Ectodermal cell (in vitro differentiated cells): ENCODE results near the gene GABRG3.
"Not testable (repeated sequence)": the region's sequence is repeated elsewhere in the genome, so short reads cannot be mapped to it uniquely, and the experiment has no call there.

ENCODE experiments used
- H3K27ac ChIP-seq: 2 replicates; pipeline ENCODE4 v1.7.0; 2013; ENCODE audit warnings: mild to moderate bottlenecking, low read depth, low read length; ENCODE audit not compliant: insufficient read depth, poor library complexity, severe bottlenecking
- H3K27me3 ChIP-seq: 2 replicates; pipeline ENCODE4 v1.7.0; 2013; ENCODE audit warnings: mild to moderate bottlenecking, low read length; ENCODE audit not compliant: insufficient read depth, control insufficient read depth, poor library complexity, severe bottlenecking
- H3K36me3 ChIP-seq: one replicate; pipeline ENCODE4 v1.7.0; 2013; ENCODE audit warnings: low read length; ENCODE audit not compliant: control insufficient read depth, insufficient read depth
- H3K4me1 ChIP-seq: one replicate; pipeline ENCODE4 v1.7.0; 2013; ENCODE audit warnings: low read length; ENCODE audit not compliant: control insufficient read depth, insufficient read depth
- H3K4me3 ChIP-seq: 2 replicates; pipeline ENCODE4 v1.7.0; 2013; ENCODE audit warnings: low read depth, low read length, control low read depth; ENCODE audit not compliant: insufficient read depth
- H3K9me3 ChIP-seq: 2 replicates; pipeline ENCODE4 v1.7.0; 2013; ENCODE audit warnings: mild to moderate bottlenecking, low read length, moderate library complexity; ENCODE audit not compliant: control insufficient read depth
- WGBS, 2 experiments: methylation state at CpG; one replicate each; pipeline ENCODE4 v1.1.7; 2013; ENCODE audit warnings: missing lambda C conversion rate in 2 of 2; 5-methylcytosine and 5-hydroxymethylcytosine counted together

The GABRG3 gene

GRCh38 chr15:26983822-26984221 is 12.8 kb downstream of the GABRG3 start:
- WGBS, 2 experiments, result 92 to 96% methylated on average over 8 of the region's 8 CpGs
- no peaks in the 10 kb centered on the region for H3K36me3 ChIP-seq
- H3K4me1 ChIP-seq, result no peaks in the 10 kb centered on the region
- H3K27me3 ChIP-seq, result no peaks in the 10 kb centered on the region
- H3K27ac ChIP-seq, result no peak overlapping the region
- no peaks in the 10 kb centered on the region for H3K9me3 ChIP-seq
- no peak overlapping the region for H3K4me3 ChIP-seq

GRCh38 chr15:26985050-26985449 is 14.1 kb downstream of the GABRG3 start:
- H3K27me3 ChIP-seq, result no peaks in the 10 kb centered on the region
- no peaks in the 10 kb centered on the region for H3K4me1 ChIP-seq
- no peaks in the 10 kb centered on the region for H3K9me3 ChIP-seq
- no peak overlapping the region for H3K4me3 ChIP-seq
- no peak overlapping the region for H3K27ac ChIP-seq
- H3K36me3 ChIP-seq, result no peaks in the 10 kb centered on the region
- 97 to 99% methylated on average over 4 of the region's 4 CpGs for WGBS, 2 experiments

GRCh38 chr15:26996250-26996649 is 25.3 kb downstream of the GABRG3 start:
- Histone ChIP-seq H3K36me3 (no peaks in the 10 kb centered on the region), H3K4me1 (no peaks in the 10 kb centered on the region), H3K27me3 (no peaks in the 10 kb centered on the region), H3K27ac (no peak overlapping the region), H3K4me3 (no peak overlapping the region), H3K9me3 (no peaks in the 10 kb centered on the region)
- 94 to 95% methylated on average over 2 of the region's 2 CpGs for WGBS, 2 experiments

GRCh38 chr15:27003003-27003402 is 32.0 kb downstream of the GABRG3 start:
- H3K9me3 ChIP-seq, H3K4me3 ChIP-seq, H3K36me3 ChIP-seq, H3K27me3 ChIP-seq, H3K4me1 ChIP-seq, H3K27ac ChIP-seq: not testable (repeated sequence)
- no CpG with 5 or more reads among the region's 4 CpGs for WGBS, 2 experiments

- not testable (repeated sequence) for H3K4me1 ChIP-seq, H3K4me3 ChIP-seq, H3K9me3 ChIP-seq, H3K27ac ChIP-seq, H3K27me3 ChIP-seq, H3K36me3 ChIP-seq
- 93 to 95% methylated on average over 23 to 24 of the region's 24 CpGs for WGBS, 2 experiments
Measured at GRCh38 chr15:27004226-27004625, 33.2 kb downstream of the GABRG3 start.

GRCh38 chr15:27017168-27017809 is 46.3 kb downstream of the GABRG3 start:
- H3K27ac ChIP-seq, result no peak overlapping the region
- 49 to 53% methylated on average over 10 of the region's 10 CpGs for WGBS, 2 experiments
- no peaks in the 10 kb centered on the region for H3K4me1 ChIP-seq
- H3K36me3 ChIP-seq, result no peaks in the 10 kb centered on the region
- no peak overlapping the region for H3K4me3 ChIP-seq
- no peaks in the 10 kb centered on the region for H3K27me3 ChIP-seq
- H3K9me3 ChIP-seq, result no peaks in the 10 kb centered on the region

- H3K4me3 ChIP-seq, result no peak overlapping the region
- H3K27ac ChIP-seq, result no peak overlapping the region
- H3K9me3 ChIP-seq, result no peaks in the 10 kb centered on the region
- no peaks in the 10 kb centered on the region for H3K4me1 ChIP-seq
- H3K27me3 ChIP-seq, result no peaks in the 10 kb centered on the region
- WGBS, 2 experiments, result 84 to 87% methylated on average over 5 to 6 of the region's 6 CpGs
- H3K36me3 ChIP-seq, result no peaks in the 10 kb centered on the region
Measured at GRCh38 chr15:27019687-27020086, 48.7 kb downstream of the GABRG3 start.

- H3K36me3 ChIP-seq, result no peaks in the 10 kb centered on the region
- H3K4me3 ChIP-seq, result no peak overlapping the region
- no peaks in the 10 kb centered on the region for H3K9me3 ChIP-seq
- H3K4me1 ChIP-seq, result no peaks in the 10 kb centered on the region
- no peaks in the 10 kb centered on the region for H3K27me3 ChIP-seq
- WGBS, 2 experiments, result 92% methylated on average over 9 of the region's 9 CpGs
- no peak overlapping the region for H3K27ac ChIP-seq
Measured at GRCh38 chr15:27025481-27025966, 54.5 kb downstream of the GABRG3 start.

- Histone ChIP-seq H3K36me3 (no peaks in the 10 kb centered on the region), H3K9me3 (no peaks in the 10 kb centered on the region), H3K27ac (no peak overlapping the region), H3K4me1 (no peaks in the 10 kb centered on the region), H3K4me3 (no peak overlapping the region), H3K27me3 (no peaks in the 10 kb centered on the region)
- WGBS, 2 experiments, result 20 to 31% methylated on average over 5 of the region's 6 CpGs
Measured at GRCh38 chr15:27027229-27027628, 56.2 kb downstream of the GABRG3 start.

- Histone ChIP-seq H3K36me3 (no peaks in the 10 kb centered on the region), H3K4me3 (no peak overlapping the region), H3K9me3 (no peaks in the 10 kb centered on the region), H3K27me3 (no peaks in the 10 kb centered on the region), H3K4me1 (no peaks in the 10 kb centered on the region), H3K27ac (no peak overlapping the region)
- WGBS, 2 experiments, result 76 to 77% methylated on average over 12 of the region's 12 CpGs
Measured at GRCh38 chr15:27028858-27029477, 58.0 kb downstream of the GABRG3 start.
